ENCODE data around the gene CPN2. TPM values are rescaled to one million over a fixed set of nuclear protein-coding genes. Genes with fewer than 3 reads are reported as not detected.

CPN2 gene
- total RNA-seq, 1 experiment from 2014 or later, result 0.09 TPM

DNA sequence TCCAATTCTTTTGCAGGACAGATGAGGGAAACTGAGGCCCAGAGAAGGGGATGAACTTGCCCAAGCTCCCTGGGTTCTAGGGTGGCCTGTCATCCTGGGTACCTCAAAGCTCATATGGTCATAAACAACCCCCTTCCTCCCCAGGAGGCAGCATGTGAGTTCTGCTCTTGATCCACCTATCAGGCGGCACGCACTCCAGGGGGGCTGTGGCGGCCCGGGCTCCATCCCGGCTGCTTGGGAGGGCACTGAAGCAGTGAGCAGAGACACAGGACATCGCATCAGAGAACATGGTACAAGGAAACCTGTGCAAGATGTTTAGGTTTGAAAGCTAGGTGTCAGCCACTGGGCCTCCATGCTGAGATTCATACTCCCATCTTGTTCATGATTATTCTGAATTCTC lies 34.2 kb downstream of the CPN2 start:
- DNase-seq (ENCODE audit: low spot score) (no peak), ATAC-seq (no peak)
- Mint-ChIP-seq H3K36me3 (peaks cover 35% of the 10 kb centered on the region), H3K9me3 (peaks cover 33% of the 10 kb centered on the region), H3K4me1 (peaks cover 35% of the 10 kb centered on the region), H3K27ac (no peak overlapping the region), H3K27me3 (ENCODE audit: low read depth) (peaks cover 48% of the 10 kb centered on the region), H3K4me3 (no peak overlapping the region)
- POLR2A ChIA-PET, result no interaction called here
- TF ChIP-seq ZNF281 (CRISPR knock-in tag; IDR thresholded peaks at IDR 0.05) (no peak), ZNF121 (CRISPR knock-in tag; IDR thresholded peaks at IDR 0.05) (no peak), CTCF (IDR thresholded peaks at IDR 0.05) (no peak), ZNF512 (CRISPR knock-in tag; IDR thresholded peaks at IDR 0.05; ENCODE audit: borderline replicate concordance) (no peak), SOX15 (CRISPR knock-in tag; IDR thresholded peaks at IDR 0.05) (no peak), NFATC4 (CRISPR knock-in tag; IDR thresholded peaks at IDR 0.05) (no peak), OVOL2 (CRISPR knock-in tag; IDR thresholded peaks at IDR 0.05; ENCODE audit: borderline replicate concordance) (no peak)
- TF ChIP-seq, protein P1, sequence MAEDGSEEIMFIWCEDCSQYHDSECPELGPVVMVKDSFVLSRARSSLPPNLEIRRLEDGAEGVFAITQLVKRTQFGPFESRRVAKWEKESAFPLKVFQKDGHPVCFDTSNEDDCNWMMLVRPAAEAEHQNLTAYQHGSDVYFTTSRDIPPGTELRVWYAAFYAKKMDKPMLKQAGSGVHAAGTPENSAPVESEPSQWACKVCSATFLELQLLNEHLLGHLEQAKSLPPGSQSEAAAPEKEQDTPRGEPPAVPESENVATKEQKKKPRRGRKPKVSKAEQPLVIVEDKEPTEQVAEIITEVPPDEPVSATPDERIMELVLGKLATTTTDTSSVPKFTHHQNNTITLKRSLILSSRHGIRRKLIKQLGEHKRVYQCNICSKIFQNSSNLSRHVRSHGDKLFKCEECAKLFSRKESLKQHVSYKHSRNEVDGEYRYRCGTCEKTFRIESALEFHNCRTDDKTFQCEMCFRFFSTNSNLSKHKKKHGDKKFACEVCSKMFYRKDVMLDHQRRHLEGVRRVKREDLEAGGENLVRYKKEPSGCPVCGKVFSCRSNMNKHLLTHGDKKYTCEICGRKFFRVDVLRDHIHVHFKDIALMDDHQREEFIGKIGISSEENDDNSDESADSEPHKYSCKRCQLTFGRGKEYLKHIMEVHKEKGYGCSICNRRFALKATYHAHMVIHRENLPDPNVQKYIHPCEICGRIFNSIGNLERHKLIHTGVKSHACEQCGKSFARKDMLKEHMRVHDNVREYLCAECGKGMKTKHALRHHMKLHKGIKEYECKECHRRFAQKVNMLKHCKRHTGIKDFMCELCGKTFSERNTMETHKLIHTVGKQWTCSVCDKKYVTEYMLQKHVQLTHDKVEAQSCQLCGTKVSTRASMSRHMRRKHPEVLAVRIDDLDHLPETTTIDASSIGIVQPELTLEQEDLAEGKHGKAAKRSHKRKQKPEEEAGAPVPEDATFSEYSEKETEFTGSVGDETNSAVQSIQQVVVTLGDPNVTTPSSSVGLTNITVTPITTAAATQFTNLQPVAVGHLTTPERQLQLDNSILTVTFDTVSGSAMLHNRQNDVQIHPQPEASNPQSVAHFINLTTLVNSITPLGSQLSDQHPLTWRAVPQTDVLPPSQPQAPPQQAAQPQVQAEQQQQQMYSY (CRISPR knock-in tag; IDR thresholded peaks at IDR 0.05), result no peak
- CTCF ChIA-PET, result interaction anchor here (1.3 to 2.5 kb wide), 5 partner anchors 17 to 536 kb away, joined by 5 to 56 read pairs (median 12); no protein-coding TSS in a partner anchor

GRCh38 chr3:194315965-194316361 lies 35.2 kb downstream of the CPN2 start:
- H3K9me3 Mint-ChIP-seq, result peaks cover 33% of the 10 kb centered on the region
- TF ChIP-seq GTF2I (CRISPR knock-in tag; conservative IDR thresholded peaks at IDR 0.05), result no peak
- TF ChIP-seq TP53 (CRISPR knock-in tag; IDR thresholded peaks at IDR 0.05), result no peak
- TF ChIP-seq MYBL2 (CRISPR knock-in tag; IDR thresholded peaks at IDR 0.05), result no peak
- no peak for TF ChIP-seq ELF4 (CRISPR knock-in tag; IDR thresholded peaks at IDR 0.05; ENCODE audit: low read depth)
- TF ChIP-seq SMAD3 (CRISPR knock-in tag; IDR thresholded peaks at IDR 0.05; ENCODE audit: borderline replicate concordance), result no peak
- no peak for TF ChIP-seq GABPB1 (CRISPR knock-in tag; IDR thresholded peaks at IDR 0.05)
- TF ChIP-seq ZNF121 (CRISPR knock-in tag; IDR thresholded peaks at IDR 0.05), result no peak
- no peak for TF ChIP-seq USF1 (CRISPR knock-in tag; IDR thresholded peaks at IDR 0.05)
- peaks cover 35% of the 10 kb centered on the region for H3K4me1 Mint-ChIP-seq
- H3K4me3 Mint-ChIP-seq, result peak overlapping the region; percentile 23; the same call in 1 of the 2 replicates
- CTCF ChIA-PET, result interaction anchor here (0.6 to 2.5 kb wide), 88 partner anchors 9 to 690 kb away, joined by 3 to 56 read pairs (median 6); partner anchors contain the start of gene HES1
- no peak overlapping the region for H3K27ac Mint-ChIP-seq
- POLR2A ChIA-PET, result interaction anchor here (0.7 to 1.9 kb wide), 5 partner anchors 17 to 185 kb away, joined by 3 to 8 read pairs (median 3); partner anchors contain the start of gene HES1
- H3K36me3 Mint-ChIP-seq, result peaks cover 35% of the 10 kb centered on the region
- ATAC-seq (peak; percentile 6), DNase-seq (ENCODE audit: low spot score) (no peak)
- peaks cover 48% of the 10 kb centered on the region for H3K27me3 Mint-ChIP-seq (ENCODE audit: low read depth)

Measured in WTC11 (cell line).